ENCODE results near the gene GRIA4. TPM values are rescaled to one million over a fixed set of nuclear protein-coding genes. Genes with fewer than 3 reads are reported as not detected.

GRIA4 gene
- total RNA-seq, 1 donor from 2014 or later = not detected

GRCh38 chr11:105636496-105636895, 26.6 kb downstream of the GRIA4 start:
- no peak for DNase-seq (ENCODE audit: low read depth in 2 of 2)

GRCh38 chr11:105639527-105639926, 29.7 kb downstream of the GRIA4 start:
- no peak for DNase-seq (ENCODE audit: low read depth in 2 of 2)

- no peak for DNase-seq (ENCODE audit: low read depth in 2 of 2)
These were observed 31.6 kb downstream of the GRIA4 start for GRCh38 chr11:105641433-105641832.

- DNase-seq (ENCODE audit: low read depth in 2 of 2) = no peak
These were observed 33.0 kb downstream of the GRIA4 start for GRCh38 chr11:105642870-105643269.

- DNase-seq (ENCODE audit: low read depth in 2 of 2) = no peak
These were observed 35.1 kb downstream of the GRIA4 start for GRCh38 chr11:105644839-105645573.

GRCh38 chr11:105647780-105648179, 37.9 kb downstream of the GRIA4 start:
- no peak for DNase-seq (ENCODE audit: low read depth in 2 of 2)

- DNase-seq (ENCODE audit: low read depth in 2 of 2) = no peak
These were observed 38.9 kb downstream of the GRIA4 start for GRCh38 chr11:105648762-105649161.

GRCh38 chr11:105665281-105665680, 55.4 kb downstream of the GRIA4 start:
- DNase-seq (ENCODE audit: low read depth in 2 of 2) = no peak

- no peak for DNase-seq (ENCODE audit: low read depth in 2 of 2)
These were observed 57.6 kb downstream of the GRIA4 start for GRCh38 chr11:105667441-105667840.

GRCh38 chr11:105670811-105671210, 60.9 kb downstream of the GRIA4 start:
- DNase-seq (ENCODE audit: low read depth in 2 of 2) = no peak

- peak; percentile 41 to 72 for DNase-seq (ENCODE audit: low read depth in 2 of 2)
These were observed 63.2 kb downstream of the GRIA4 start for GRCh38 chr11:105673089-105673488.

- DNase-seq (ENCODE audit: low read depth in 2 of 2) = no peak
These were observed 79.8 kb downstream of the GRIA4 start for GRCh38 chr11:105689631-105690030.

- no peak for DNase-seq (ENCODE audit: low read depth in 2 of 2)
These were observed 80.6 kb downstream of the GRIA4 start for GRCh38 chr11:105690467-105690866.

GRCh38 chr11:105693075-105693759, 83.3 kb downstream of the GRIA4 start:
- no peak for DNase-seq (ENCODE audit: low read depth in 2 of 2)

- no peak for DNase-seq (ENCODE audit: low read depth in 2 of 2)
These were observed 86.1 kb downstream of the GRIA4 start for GRCh38 chr11:105696000-105696399.

GRCh38 chr11:105697291-105697690, 87.4 kb downstream of the GRIA4 start:
- DNase-seq (ENCODE audit: low read depth in 2 of 2) = no peak

- DNase-seq (ENCODE audit: low read depth in 2 of 2) = no peak
These were observed 89.3 kb downstream of the GRIA4 start for GRCh38 chr11:105699203-105699602.

- no peak for DNase-seq (ENCODE audit: low read depth in 2 of 2)
These were observed 90.4 kb downstream of the GRIA4 start for GRCh38 chr11:105700271-105700670.

GRCh38 chr11:105701098-105701497, 91.2 kb downstream of the GRIA4 start:
- DNase-seq (ENCODE audit: low read depth in 2 of 2) = no peak

GRCh38 chr11:105705786-105706530, 96.1 kb downstream of the GRIA4 start:
- DNase-seq (ENCODE audit: low read depth in 2 of 2) = no peak

GRCh38 chr11:105713106-105713505, 103.2 kb downstream of the GRIA4 start:
- no peak for DNase-seq (ENCODE audit: low read depth in 2 of 2)

GRCh38 chr11:105713696-105714095, 103.8 kb downstream of the GRIA4 start:
- DNase-seq (ENCODE audit: low read depth in 2 of 2) = no peak

All from dermis microvascular lymphatic vessel endothelial cell (primary cell).